Measurements from ENCODE around the gene KLF17. TPM values are rescaled to one million over a fixed set of nuclear protein-coding genes. Genes with fewer than 3 reads are reported as not detected.

The KLF17 gene
- total RNA-seq, 1 donor from 2014 or later = not detected

DNA sequence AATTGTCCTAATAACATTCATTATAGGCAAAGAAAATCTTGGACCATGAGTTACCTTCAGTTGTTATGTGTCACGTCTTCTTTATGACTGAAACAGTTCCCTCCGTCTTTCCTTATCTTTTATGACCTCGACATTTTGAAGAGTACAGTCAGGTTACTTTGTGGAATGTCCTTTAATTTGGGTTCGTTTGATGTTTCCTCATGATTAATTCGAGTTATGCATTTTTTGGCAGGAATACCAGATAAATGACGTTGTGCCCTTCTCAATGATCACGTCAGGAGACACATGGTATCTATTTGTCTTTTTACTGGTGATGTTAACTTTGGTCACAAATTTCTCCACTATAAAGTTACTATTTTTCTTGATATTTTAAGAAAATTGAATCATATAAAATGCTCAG, 17.3 kb upstream of the KLF17 start:
- Histone ChIP-seq H3K4me3 (no peak overlapping the region), H3K27ac (no peak overlapping the region), H3K9me3 (no peaks in the 10 kb centered on the region), H3K36me3 (no peaks in the 10 kb centered on the region), H3K27me3 (no peaks in the 10 kb centered on the region), H3K4me1 (no peaks in the 10 kb centered on the region)
- no peak for DNase-seq (ENCODE audit: low spot score in 2 of 2)
- intact Hi-C loops (cut with DNase I) = no loop called here
- TF ChIP-seq, protein P1, sequence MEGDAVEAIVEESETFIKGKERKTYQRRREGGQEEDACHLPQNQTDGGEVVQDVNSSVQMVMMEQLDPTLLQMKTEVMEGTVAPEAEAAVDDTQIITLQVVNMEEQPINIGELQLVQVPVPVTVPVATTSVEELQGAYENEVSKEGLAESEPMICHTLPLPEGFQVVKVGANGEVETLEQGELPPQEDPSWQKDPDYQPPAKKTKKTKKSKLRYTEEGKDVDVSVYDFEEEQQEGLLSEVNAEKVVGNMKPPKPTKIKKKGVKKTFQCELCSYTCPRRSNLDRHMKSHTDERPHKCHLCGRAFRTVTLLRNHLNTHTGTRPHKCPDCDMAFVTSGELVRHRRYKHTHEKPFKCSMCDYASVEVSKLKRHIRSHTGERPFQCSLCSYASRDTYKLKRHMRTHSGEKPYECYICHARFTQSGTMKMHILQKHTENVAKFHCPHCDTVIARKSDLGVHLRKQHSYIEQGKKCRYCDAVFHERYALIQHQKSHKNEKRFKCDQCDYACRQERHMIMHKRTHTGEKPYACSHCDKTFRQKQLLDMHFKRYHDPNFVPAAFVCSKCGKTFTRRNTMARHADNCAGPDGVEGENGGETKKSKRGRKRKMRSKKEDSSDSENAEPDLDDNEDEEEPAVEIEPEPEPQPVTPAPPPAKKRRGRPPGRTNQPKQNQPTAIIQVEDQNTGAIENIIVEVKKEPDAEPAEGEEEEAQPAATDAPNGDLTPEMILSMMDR (IDR thresholded peaks at IDR 0.05) = no peak

DNA sequence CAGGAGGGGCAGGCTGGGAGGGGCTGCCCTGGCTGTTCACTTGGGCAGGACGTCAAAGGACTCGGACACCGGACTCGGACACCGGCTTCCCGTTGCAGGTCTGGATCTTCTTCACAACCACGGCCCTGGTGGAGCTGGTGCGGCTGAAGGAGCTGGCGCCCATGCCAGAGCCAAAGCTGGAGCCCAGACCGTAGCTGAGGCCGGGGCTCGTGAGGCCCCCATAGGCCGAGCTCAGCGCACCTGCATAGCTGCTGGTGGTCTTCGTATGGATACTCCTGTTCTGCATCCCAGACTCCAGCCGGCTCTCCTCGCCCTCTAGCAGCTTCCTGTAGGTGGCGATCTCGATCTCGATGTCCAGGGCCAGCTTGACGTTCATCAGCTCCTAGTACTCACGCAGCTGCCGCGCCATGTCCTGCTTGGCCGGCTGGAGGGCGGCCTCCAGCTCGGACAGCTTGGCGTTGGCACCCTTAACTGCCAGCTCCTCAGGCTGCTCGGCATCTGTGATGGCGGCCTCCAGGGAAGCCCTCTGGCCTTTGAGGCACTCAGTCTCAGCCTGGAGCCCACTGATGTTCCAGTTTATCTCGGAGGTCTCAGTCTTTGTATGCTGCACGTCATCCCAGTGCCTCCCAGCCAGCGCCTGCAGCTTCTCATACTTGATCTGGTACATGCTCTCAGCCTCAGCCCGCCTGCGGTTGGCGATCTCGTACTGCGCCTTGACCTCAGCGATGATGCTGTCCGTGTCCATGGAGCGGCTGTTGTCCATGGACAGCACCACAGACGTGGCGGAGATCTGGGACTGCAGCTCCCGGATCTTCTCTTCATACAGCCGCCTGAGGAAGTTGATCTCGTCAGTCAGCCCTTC, 15.1 kb upstream of the KLF17 start:
- TF ChIP-seq, protein P1 (IDR thresholded peaks at IDR 0.05) = no peak
- Histone ChIP-seq H3K4me1 (no peaks in the 10 kb centered on the region), H3K27ac (no peak overlapping the region)

DNA sequence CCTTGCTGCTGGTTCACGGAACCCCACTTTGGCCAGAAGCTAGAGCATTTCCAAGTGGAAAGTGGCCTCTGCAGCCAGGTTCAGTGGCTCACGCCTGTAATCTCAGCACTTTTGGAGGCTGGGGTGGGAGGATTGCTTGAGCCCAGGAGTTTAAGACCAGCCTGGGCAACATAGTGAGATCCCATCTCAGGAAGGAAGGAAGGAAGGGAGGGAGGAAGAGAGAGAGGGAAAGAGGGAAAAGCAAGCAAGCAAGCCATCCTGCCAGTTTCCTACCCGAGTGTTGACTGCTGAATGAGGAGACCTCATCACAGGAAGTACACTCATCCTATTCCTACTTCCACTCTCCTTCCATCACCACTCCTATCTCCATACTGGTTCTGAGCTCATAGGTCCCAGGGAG, 12.8 kb upstream of the KLF17 start:
- intact Hi-C loops (cut with DNase I) = no loop called here
- TF ChIP-seq, protein P1 (IDR thresholded peaks at IDR 0.05) = no peak
- Histone ChIP-seq H3K4me3 (no peak overlapping the region), H3K27ac (no peak overlapping the region), H3K36me3 (no peaks in the 10 kb centered on the region), H3K9me3 (no peaks in the 10 kb centered on the region), H3K4me1 (no peaks in the 10 kb centered on the region), H3K27me3 (no peaks in the 10 kb centered on the region)
- no peak for DNase-seq (ENCODE audit: low spot score in 2 of 2)

More for the DNA sequence above, 15.1 kb upstream of the KLF17 start:
- Histone ChIP-seq H3K27me3 (no peaks in the 10 kb centered on the region), H3K36me3 (no peaks in the 10 kb centered on the region), H3K9me3 (no peaks in the 10 kb centered on the region), H3K4me3 (no peak overlapping the region)
- intact Hi-C loops (cut with DNase I) = no loop called here
- DNase-seq (ENCODE audit: low spot score in 2 of 2) = no peak

DNA sequence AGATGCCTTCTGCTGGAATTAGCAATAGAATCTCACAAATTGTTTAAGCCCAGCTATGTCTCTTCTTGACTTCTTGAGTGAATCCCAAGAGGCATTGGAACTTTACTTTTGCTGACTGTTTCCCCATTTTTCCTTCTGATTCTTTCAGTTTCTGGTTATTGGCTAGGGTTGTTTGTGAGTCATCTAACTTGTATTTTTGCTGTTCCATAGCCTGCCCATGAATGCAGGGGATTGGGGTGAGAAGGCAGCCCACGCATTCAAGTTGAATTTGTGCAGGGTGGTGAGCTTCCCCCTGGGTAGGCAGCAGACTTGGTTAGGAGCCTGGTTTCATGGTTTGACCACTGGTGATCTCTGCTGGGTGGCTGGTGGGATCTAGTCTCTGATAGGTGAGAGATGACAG, 10.4 kb upstream of the KLF17 start:
- intact Hi-C loops (cut with DNase I) = no loop called here
- TF ChIP-seq, protein P1 (IDR thresholded peaks at IDR 0.05) = no peak
- Histone ChIP-seq H3K4me1 (no peaks in the 10 kb centered on the region), H3K27ac (no peak overlapping the region), H3K36me3 (no peaks in the 10 kb centered on the region), H3K9me3 (no peaks in the 10 kb centered on the region), H3K4me3 (no peak overlapping the region), H3K27me3 (no peaks in the 10 kb centered on the region)
- no peak for DNase-seq (ENCODE audit: low spot score in 2 of 2)

DNA sequence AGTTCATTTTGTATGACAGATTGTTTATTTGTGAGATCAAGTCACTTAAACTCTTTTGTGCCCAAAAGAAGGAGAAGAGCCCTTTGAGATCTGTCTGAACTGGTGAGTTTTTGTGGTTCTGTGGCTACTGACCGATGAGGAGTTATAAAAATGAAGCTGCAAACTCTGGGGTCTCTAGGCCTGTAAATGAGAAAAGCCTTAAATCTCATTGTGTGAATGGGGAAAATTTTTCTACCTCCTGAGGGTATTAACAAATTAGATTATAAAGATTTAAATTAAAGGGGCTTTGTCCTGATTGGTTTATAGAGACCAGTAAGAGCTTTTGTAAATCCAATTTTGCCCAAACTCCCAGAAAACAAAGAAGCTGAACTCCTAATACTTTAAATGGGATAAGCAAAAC, 9.7 kb upstream of the KLF17 start:
- TF ChIP-seq, protein P1 (IDR thresholded peaks at IDR 0.05) = no peak
- Histone ChIP-seq H3K27me3 (no peaks in the 10 kb centered on the region), H3K4me3 (no peak overlapping the region), H3K36me3 (no peaks in the 10 kb centered on the region), H3K4me1 (no peaks in the 10 kb centered on the region), H3K27ac (no peak overlapping the region), H3K9me3 (no peaks in the 10 kb centered on the region)
- intact Hi-C loops (cut with DNase I) = no loop called here
- DNase-seq (ENCODE audit: low spot score in 2 of 2) = no peak

Measured in ascending aorta (tissue), 2 donors.